Right lobe of liver (tissue), 4 donors: ENCODE results near the gene PDE1C.

Experiments
- POLR2A ChIP-seq: fragments of 450-650 bp; IDR thresholded peaks from one replicate; pipeline ENCODE4 v1.6.1; 2017; ENCODE audit warnings: antibody characterized with exemption, mild to moderate bottlenecking
- TF ChIP-seq, protein P1 (sequence below), 4 donors: fragments of 200-600 bp in 3 of 4; fragments of 450-650 bp in 1 of 4; IDR thresholded peaks; one replicate each; pipeline versions ENCODE4 v1.5.1 to v1.8.0; 2016 to 2022; ENCODE audit warnings: antibody characterized with exemption in 4 of 4, mild to moderate bottlenecking in 2 of 4
- donor health status: DM: no; HTN: no; CAD: no.
- donor health status: DM: no; HTN: no; CAD: no.
- donor health status: DM: no; HTN: yes; CAD: no.

DNA sequence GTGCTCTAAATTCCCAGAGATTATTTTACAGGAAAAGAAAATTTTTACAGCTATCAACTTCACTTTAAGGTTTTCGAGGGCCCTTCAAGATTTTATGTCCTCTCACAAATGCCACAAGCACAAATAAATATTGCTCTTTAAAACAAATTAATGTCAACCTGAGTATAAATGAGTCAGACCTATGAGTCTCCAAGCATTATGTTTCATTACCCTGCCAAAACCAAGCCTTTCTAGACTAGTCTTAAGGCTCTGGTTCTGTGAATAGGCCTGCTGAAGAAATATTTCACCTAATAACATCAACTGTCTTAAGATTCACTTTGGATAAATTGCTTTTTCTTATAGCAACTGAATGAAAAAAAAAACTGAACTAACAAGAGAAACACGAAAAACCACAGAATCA lies 153.0 kb downstream of the PDE1C start:
- TF ChIP-seq, protein P1, sequence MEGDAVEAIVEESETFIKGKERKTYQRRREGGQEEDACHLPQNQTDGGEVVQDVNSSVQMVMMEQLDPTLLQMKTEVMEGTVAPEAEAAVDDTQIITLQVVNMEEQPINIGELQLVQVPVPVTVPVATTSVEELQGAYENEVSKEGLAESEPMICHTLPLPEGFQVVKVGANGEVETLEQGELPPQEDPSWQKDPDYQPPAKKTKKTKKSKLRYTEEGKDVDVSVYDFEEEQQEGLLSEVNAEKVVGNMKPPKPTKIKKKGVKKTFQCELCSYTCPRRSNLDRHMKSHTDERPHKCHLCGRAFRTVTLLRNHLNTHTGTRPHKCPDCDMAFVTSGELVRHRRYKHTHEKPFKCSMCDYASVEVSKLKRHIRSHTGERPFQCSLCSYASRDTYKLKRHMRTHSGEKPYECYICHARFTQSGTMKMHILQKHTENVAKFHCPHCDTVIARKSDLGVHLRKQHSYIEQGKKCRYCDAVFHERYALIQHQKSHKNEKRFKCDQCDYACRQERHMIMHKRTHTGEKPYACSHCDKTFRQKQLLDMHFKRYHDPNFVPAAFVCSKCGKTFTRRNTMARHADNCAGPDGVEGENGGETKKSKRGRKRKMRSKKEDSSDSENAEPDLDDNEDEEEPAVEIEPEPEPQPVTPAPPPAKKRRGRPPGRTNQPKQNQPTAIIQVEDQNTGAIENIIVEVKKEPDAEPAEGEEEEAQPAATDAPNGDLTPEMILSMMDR (IDR thresholded peaks at IDR 0.05), result no peak
- no peak for TF ChIP-seq POLR2A
